IPS-NIHi7 (cell line): ENCODE results near the gene CERK.

Source experiments
- DNase-seq: peaks from one replicate; pipeline ENCODE4 v3.0.0; 2012; ENCODE audit warnings: mixed read lengths; ENCODE audit errors: extremely low spot score

CERK gene

DNA sequence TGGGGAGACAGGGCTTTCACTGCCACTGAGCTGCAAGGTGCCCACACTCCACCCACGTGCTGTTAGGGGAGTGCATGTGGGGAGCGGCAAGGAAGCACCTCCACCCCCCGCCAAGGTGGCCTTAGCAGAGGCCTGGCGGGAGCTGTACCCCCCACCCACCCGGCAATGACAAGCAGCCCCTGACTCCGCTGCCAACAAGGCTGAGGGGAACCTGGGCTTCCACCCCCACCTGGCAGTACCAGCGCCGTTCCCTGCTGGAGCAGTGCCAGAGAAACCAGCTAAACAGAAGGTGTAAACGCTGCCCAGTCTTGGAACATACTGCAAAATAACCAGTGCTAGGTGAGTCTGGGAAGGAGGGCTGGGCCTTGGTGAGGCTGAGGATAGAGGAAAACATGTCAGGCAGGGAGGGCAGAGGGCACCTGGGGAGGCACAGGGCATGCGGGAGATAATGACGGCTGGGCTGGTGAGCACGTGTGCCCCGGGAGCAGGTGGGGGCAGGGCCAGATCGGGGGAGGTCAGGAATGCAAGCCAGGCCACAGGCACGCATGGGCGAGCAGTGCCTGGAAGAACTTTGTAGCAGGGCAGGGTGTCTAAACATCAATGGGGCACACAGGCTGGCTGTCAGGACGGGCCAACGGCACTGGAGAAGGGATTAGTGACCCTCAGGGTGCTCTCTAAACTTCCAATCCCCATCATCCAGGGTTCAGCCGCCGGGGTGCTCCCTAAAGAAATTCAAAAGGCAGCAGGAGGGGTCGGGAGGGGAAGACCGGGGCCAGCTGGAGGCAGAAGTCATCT, 6.6 kb downstream of the CERK start:
- peak; percentile 63 for DNase-seq

DNA sequence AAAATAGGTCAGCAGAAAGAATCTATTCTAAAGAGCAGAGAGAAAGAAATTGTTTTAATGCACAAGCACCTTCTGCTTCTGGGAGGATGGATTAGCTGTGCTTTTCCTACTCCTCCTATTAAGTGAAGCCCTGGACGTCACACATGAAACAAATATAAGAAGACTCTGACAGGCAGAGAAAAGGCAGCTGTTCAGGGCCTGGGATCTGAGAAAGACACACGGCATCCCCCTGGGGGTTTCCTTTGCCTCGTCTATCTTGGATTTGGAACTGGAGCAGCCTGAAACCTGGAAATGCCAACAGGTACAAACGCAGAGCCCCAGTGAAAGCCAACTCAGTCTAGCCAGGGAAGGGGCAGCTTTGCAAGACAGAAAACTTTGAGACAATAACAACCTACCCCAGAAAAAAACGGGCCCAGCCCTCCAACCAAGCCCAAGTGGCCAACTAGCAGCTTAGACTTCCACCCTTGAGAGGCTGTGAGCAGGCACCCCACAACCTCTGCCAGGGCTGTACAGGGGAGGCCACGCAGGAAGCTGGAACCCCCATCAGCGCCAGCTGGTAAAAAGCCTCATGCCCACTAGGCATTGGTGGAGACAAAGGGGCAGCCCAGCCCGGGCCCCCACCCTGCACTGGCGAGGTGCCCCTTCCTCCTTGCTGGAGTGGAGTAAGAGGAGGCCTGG, 7.3 kb downstream of the CERK start:
- no peak for DNase-seq

- no peak for DNase-seq
Measured at GRCh38 chr22:46728470-46728869, 9.6 kb downstream of the CERK start.

- no peak for DNase-seq
Measured at GRCh38 chr22:46727813-46728364, 10.2 kb downstream of the CERK start.

GRCh38 chr22:46726986-46727317, 11.1 kb downstream of the CERK start:
- DNase-seq: no peak

GRCh38 chr22:46726066-46726985, 11.7 kb downstream of the CERK start:
- DNase-seq: no peak

DNA sequence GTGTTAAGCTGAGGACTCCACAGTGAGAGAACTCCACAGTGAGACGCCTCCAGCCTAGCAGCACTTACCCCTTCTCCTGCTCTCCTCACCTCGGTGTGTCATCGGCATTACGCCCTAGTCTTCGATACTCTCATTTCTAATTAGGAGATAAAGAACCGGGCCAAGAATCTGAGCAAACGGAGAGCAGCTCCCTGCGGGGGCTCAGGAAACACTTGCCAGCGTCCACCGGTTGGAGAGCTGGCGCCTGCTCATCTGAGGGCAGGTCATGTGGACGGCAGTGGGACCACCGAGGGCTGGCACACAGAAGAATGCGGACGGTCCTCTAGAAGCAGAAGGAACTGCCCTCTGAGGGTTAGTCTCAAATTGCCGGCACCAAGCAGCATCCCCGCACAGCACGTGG, 13.0 kb downstream of the CERK start:
- no peak for DNase-seq

DNA sequence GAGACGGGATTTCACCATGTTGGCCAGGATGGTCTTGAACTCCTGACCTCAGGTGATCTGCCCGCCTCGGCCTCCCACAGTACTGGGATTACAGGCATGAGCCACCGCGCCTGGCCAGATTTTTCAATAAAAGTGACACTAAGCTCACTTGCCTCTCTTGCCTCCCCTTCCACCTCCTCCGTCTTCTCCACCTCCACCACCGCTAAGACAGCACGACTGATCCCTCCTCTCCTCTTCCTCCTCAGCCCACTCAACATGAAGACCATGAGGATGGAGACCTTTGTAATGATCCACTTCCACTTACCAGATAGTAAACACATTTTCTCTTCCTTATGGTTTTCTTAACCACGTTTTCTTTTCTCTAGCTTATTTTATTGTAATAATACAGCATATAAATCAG, 14.2 kb downstream of the CERK start:
- no peak for DNase-seq

- no peak for DNase-seq
Measured at GRCh38 chr22:46721501-46722085, 16.5 kb downstream of the CERK start.

GRCh38 chr22:46719921-46720320, 18.1 kb downstream of the CERK start:
- DNase-seq: no peak

GRCh38 chr22:46714550-46714949, 23.5 kb downstream of the CERK start:
- DNase-seq: no peak

- no peak for DNase-seq
Measured at GRCh38 chr22:46712288-46712687, 25.8 kb downstream of the CERK start.

GRCh38 chr22:46710806-46711205, 27.2 kb downstream of the CERK start:
- no peak for DNase-seq

DNA sequence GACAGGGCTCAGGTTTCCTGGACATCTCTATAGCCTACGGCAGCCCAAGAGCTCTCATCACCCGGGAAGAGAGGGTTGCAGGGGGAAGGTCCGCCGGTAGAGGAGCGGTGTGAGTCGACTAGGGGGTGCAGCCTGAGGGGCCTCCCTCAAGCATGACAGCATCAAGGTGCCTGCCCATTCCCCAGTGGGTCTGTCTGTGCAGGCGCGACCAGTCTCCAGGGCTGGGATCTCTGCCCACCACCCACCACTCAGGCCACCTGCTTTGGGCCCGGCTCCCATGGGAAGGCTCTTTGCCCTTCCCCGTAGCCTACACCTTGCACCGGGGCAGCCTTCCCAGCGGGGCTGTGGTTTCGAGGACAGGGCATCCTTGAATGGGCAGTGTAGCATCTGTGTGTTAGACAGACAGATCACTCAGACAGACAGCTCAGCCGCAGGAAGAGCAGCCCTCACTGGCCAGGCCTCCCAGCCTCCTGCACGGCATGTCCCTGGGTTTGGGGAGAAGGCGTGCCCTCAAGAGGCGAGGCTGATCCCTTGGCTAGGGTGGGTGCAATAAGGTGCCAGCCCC, 29.2 kb downstream of the CERK start:
- no peak for DNase-seq

GRCh38 chr22:46707827-46708570, 30.1 kb downstream of the CERK start:
- DNase-seq: no peak

GRCh38 chr22:46707305-46707704, 30.7 kb downstream of the CERK start:
- DNase-seq: no peak

DNA sequence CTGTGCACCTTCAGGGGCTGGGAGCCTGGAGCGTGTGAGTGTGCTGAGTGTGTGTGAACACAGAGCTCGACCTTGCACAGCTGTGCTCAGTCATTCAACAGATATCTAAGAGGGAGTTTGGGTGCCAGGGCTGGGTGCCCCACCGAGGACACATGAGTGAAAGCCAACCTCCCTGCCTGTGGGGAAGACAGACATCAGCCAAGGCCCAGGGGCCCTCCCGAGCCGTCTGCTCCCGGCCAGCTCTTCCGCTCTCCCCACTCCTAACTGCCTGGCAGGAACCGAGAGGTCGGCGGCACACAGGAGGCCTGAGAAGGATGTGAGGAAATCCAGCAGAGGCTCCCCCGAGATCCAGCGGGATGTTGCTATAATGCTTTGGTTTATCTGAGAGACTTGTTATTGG, 32.0 kb downstream of the CERK start:
- DNase-seq: no peak

GRCh38 chr22:46703996-46704370, 34.1 kb downstream of the CERK start:
- no peak for DNase-seq

DNA sequence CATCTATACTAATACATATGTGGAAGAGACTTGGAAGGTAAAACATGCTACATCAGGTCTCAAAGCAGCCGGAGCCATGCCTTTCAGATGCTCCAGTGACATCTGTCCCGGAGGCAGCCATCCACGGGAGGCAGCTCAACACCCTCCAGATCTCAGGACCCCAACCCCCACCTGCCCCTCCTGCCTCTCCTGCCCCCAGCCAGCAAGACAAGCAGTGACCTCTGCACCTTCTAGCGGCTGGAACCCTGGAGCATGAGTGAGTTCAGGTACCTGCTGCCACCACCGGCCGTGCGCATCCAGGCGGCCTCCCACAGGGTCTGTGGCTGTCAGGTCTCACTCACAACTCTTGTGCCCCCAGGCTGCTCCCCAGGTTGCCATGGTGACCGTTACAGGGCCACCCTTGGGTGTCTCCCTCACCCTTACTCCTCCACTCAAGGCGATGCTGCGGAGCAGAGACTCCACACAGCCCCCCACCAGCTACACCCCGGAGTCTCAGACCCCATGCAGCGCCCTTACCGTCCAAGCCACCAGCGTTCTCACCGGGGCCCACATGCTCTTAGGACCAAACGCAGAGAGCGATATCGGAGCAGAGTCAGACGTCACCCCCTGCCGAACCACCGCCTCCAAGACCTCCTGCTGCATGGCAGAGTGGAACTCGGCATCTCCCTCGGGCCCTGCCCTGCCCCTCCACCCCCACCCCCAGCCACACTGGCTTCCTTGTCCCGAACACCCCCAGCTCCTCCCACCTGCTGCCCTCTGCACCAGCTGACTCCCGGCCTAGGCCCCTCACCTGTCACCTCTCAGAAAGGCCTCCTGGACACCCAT, 34.7 kb downstream of the CERK start:
- DNase-seq: no peak

DNA sequence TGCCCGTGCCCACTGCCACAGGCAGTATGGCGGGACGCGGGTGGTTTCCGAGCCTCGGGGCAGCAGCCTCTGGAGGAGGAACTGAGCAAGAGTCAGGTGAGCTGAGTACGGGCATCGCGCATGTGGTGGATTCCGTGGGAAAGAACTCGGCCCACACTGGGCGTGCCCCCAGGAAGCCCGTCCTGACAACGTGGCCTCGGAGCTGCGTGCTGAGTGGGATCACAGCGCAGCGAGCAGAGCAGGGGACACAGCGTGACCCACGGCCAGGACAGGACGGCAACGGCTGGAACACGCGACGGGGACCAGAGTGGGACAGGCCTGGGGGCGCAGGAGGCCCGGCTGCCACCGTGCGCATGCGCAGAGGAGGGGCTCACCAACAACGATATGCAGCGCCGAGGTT, 36.8 kb downstream of the CERK start:
- DNase-seq: no peak
